ENCODE data around the gene CCNK.

DNA sequence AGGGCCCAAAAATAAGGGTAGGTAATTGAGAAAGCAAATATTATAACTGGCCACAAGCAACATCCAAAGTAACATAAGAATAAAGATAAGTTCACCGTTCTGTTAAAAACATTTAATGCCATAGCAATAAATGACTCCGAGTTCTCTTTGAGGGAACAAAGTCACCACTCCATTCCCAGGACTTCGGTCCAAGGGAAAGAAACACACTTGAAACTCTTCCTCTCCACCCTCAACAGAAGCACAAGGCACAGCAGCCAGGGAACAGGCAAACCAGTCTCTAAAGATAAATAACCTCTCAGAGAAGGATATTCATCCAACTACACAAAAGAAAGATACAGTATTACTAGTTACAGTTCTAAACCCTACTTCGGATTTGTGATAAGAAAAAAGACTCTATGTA, 3.1 kb upstream of the CCNK start:
- TF ChIP-seq, protein P1, sequence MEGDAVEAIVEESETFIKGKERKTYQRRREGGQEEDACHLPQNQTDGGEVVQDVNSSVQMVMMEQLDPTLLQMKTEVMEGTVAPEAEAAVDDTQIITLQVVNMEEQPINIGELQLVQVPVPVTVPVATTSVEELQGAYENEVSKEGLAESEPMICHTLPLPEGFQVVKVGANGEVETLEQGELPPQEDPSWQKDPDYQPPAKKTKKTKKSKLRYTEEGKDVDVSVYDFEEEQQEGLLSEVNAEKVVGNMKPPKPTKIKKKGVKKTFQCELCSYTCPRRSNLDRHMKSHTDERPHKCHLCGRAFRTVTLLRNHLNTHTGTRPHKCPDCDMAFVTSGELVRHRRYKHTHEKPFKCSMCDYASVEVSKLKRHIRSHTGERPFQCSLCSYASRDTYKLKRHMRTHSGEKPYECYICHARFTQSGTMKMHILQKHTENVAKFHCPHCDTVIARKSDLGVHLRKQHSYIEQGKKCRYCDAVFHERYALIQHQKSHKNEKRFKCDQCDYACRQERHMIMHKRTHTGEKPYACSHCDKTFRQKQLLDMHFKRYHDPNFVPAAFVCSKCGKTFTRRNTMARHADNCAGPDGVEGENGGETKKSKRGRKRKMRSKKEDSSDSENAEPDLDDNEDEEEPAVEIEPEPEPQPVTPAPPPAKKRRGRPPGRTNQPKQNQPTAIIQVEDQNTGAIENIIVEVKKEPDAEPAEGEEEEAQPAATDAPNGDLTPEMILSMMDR (IDR thresholded peaks at IDR 0.05) = no peak
- TF ChIP-seq POLR2A (IDR thresholded peaks at IDR 0.05) = no peak

All from uterus (tissue), 2 donors.